DMS79 treated with DMSO at 0.1 percent for 48 hours (cell line): ENCODE measurements around the gene BUB3.
"Not testable (repeated sequence)": the region's sequence is repeated elsewhere in the genome, so short reads cannot be mapped to it uniquely, and the experiment has no call there.

ENCODE experiments used
- DNase-seq: peaks from one replicate; lab custom pipeline; 2025; lab: John Stamatoyannopoulos, UW

BUB3 gene

DNA sequence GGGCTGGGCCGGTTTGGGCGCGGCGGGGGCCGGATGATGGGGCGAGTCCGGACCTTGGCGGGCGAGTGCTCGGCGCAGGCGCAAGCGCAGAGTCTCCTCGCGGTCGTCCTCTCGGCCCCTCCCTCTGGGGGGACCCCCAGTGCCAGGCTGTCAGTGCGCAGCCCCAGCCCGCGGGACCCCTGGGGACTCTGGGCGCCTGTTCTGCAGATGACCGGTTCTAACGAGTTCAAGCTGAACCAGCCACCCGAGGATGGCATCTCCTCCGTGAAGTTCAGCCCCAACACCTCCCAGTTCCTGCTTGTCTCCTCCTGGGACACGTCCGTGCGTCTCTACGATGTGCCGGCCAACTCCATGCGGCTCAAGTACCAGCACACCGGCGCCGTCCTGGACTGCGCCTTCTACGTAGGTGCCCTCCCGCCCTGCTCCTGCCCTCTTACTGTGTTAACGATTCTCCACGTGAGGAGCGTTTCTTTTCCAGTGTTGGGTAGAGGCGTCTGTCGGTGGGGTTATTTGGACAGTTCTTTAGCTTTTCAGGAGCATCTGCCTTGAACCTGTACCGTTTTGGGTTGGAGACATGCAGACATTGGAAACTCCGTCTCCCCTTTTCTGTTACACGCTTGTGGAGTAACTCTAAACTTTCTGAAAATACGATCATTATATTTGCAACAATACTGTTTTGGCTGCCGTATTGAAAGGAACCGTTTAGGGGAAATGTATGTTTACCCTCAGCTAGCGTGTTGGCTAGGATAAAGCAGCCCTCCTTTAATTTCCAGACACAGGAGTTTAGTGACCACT, 706 bp downstream of the BUB3 start:
- peak; percentile 42 for DNase-seq

GRCh38 chr10:123156078-123156477, 1.9 kb downstream of the BUB3 start:
- DNase-seq = no peak

DNA sequence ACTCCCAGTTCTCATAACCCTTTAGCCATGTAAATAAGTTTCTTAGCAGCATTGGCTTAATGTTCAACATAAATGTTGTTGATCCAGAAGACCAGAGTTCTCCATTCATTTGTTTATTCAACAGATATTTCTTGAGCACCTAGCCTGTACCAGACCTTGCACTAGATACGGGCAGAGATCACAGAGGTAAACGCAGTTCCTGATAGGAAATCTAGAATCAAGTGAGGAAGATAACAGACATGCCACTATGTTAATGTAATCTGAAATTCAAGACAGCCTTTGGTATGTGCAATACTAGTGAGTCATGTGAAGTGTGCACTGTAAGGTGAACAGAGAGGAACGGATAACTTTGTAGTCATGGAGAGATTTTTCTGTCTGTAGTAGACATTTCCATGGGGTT, 3.0 kb downstream of the BUB3 start:
- no peak for DNase-seq

GRCh38 chr10:123158682-123159081, 4.5 kb downstream of the BUB3 start:
- DNase-seq = no peak

DNA sequence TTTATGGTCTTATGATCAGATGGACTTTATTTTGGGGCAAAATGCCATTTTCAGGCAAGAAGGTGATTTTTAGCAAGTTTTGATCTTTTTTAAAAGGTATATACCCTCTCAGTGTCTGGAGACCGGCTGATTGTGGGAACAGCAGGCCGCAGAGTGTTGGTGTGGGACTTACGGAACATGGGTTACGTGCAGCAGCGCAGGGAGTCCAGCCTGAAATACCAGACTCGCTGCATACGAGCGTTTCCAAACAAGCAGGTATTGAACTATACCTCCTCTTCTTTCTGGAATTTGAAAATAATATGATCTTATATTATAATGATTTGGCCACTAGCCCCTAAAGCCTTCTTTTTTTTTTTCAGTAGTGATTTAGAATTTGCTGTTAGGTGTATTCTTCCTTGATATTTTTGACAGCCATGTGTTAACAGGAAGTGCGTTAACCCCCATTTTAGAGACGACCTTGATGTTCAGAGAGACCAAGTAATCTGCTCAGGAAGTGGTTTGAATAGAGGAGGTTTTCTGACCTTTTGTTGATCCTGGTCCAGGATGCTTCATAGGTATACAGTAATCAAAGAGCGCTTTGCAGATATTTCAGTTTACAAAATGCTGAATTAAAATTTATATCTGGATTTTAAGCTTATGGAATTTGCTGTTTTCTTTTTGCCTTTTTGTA, 6.2 kb downstream of the BUB3 start:
- no peak for DNase-seq

- DNase-seq = no peak
Observed at GRCh38 chr10:123164319-123164718, 10.1 kb downstream of the BUB3 start.

DNA sequence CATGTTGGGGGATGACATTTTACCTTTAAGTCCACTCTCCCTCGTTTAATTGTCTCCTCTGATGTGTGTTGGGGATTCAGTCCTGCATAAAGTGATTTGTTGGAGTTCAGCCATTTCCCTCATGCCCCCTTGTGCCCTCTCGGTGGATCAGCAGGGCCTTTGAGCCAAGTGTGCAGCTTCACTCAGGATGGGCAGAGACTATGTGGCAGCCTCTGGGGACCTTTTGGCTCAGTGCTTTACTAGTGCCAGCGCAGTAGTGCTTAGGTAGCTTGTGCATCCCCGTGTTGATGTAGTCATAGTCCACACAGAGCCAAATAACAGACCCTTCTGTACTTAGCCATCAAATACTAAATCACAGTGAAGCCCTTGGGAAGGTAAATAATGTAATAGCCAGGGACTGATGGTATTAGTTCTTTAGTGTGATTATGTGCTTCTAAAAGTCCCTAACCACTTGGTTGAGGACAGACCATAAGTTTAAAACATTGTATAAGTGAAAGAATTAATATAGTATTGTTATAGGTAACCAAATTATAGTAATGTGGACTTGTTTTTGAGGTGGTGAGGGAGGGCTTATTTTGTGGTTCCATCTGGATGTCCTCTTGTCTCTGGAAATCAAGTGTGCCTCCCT, 11.4 kb downstream of the BUB3 start:
- no peak for DNase-seq

DNA sequence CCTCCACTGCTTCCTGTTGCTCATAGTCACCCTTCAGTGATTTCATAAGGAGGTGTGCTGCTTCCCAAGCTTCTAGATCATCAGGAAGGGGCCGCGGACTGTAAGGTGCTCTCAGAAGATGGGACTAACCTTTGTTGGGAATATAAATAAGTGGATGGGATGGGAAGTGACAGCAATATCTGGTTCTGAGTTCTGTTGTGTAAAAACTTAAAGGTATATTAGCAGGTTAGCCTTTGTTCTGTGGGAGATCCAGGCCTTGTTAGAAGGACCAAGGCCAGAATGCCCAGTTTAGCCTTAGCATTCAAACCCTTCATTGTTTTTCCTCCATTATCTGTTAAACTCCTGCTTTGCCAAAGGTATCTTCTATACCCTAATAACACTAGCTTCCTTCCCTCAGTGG, 12.4 kb downstream of the BUB3 start:
- DNase-seq = no peak

DNA sequence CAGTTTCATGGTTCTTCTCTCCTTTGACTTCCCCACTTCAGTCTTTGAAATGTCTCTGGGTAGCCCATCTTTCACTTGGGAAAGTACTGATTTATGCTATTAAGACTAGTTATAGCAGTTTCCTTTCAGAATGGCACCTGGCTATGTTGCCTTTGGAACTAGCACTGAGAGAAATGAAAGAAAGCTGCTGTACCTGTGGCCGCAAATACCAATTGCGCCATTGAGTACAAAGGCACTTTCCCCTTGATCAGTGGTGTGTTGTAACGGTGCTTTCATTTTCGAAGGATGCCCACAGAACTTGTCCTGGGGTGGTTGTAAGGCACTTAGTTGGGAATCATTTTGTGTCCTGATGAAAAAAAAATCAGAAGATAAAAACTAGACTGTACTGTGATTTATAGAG, 16.8 kb downstream of the BUB3 start:
- DNase-seq = no peak

- not testable (repeated sequence) for DNase-seq
Observed at GRCh38 chr10:123171616-123172015, 17.4 kb downstream of the BUB3 start.

DNA sequence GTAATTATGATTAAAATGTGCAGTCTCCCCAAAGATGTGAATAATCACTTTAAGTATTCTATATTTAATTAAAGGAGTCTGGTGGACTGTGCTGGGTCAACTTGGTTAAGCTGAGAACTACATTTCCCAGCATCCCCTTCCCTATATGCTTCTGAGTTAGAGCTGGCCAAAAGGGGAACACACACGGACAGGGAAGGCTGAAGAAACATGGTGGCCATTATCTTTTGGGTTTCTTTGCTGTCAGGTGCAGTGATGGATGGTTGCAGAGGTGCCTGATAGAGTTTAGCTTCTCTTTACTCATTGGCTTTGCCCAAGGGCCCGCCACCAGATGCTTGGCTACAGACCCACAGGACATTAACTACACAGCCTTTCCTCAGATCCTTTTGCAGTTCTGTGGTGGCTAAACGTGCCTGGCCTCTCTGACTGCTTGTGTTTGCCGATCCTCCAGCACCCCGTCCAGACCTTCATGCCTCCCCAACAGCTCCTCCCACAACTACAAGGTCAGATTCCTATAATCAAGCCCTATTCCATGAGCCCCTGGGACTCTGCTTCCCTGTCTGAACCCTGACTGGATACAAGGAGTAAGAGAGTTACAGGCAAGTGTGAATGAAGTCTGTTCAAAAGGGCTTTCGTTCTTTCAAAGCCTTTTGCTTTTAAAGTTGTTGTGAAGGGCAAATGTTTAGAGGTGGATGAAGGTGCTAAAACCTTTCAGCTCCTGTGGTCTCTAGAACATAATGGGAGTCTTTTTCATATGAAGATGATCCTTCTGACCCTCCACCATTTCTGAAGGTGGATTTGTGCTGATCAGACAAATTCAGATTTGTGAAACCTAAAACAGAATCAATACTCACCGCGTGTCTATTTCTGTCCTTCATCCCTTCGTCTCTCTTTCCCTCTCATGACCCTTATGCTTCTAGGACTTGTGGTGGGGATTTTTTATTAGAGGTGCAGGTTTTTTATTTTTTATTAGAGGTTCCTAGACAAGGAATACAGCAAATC, 21.5 kb downstream of the BUB3 start:
- DNase-seq = no peak

DNA sequence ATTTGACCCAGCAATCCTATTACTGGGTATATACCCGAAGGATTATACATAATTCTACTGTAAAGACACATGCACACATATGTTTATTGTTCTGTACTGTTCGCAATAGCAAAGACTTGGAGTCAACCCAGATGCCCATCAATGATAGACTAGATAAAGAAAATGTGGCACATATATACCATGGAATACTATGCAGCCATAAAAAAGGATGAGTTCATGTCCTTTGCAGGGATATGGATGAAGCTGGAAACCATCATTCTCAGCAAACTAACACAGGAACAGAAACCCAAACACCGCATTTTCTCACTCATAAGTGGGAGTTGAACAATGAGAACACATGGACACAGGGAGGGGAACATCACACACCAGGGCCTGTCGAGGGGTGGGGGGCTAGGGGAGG, 24.2 kb downstream of the BUB3 start:
- not testable (repeated sequence) for DNase-seq

- DNase-seq = no peak
Observed at GRCh38 chr10:123180101-123181090, 26.2 kb downstream of the BUB3 start.

- DNase-seq = no peak
Observed at GRCh38 chr10:123183724-123184123, 29.5 kb downstream of the BUB3 start.

GRCh38 chr10:123187781-123188180, 33.6 kb downstream of the BUB3 start:
- no peak for DNase-seq

DNA sequence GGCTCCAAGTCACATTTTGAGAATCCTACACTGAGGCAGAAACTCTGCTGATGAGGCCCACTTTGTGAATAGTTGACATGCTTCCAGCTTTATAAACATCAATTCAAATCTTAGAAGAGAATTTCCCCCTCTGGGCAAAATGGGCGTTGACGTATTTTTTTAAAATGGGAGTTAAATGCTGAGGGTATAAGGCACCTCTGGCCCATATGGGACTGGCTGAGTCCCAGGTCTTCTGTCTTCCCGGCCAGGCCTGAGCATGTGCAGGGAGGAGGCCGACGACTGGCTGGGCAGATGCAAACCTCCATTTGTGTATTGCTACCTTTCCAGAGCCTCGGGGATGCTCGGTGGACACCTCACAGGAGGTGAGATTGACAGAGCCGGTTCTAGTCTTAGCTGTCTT, 37.7 kb downstream of the BUB3 start:
- no peak for DNase-seq

DNA sequence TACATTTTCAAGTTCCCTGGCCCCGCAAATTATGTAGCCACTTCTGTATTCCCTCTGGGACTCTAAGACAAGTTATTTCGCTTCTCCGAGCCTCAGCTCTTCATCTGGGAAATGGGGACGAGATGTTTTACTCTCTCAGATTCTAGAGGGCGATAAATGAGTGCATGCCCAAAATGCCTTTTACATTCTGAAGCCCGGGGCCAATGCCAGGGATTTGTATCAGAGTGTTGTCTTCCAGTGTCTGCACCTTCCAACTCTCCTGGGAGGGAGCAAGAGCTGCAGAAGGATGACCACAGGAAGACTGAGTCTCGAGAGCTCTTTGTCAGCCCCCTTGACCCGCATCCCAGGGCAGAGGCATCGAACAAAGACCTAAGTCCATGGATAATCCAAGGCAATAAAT, 39.9 kb downstream of the BUB3 start:
- no peak for DNase-seq

DNA sequence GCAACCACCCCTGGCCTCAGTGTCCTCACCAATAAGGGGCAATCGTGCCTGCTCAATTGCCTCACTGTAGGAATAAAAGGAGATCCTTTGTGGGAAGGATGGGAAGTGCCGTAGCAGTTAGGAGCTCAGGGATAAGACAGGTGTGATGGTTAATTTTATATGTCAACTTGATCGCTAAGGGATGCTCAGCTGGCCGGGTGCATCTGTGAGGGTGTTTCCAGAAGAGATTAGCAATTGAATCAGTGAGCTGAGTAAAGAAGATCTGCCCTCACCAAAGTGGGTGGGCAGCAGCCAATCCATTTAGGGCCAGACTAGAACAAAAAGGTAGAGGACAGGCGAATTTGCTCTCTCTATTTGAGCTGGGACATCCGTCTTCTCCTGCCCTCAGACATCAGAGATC, 46.3 kb downstream of the BUB3 start:
- DNase-seq = no peak

- no peak for DNase-seq
Observed at GRCh38 chr10:123202506-123202905, 48.3 kb downstream of the BUB3 start.

- DNase-seq = no peak
Observed at GRCh38 chr10:123203393-123204126, 49.4 kb downstream of the BUB3 start.
